Hepatic stellate cell (primary cell): ENCODE results near the gene EYA4.
"Not testable (repeated sequence)": the region's sequence is repeated elsewhere in the genome, so short reads cannot be mapped to it uniquely, and the experiment has no call there.

Experiments used
- DNase-seq: peaks from one replicate; pipeline ENCODE4 v3.0.0; 2011; ENCODE audit warnings: low spot score

Gene EYA4

DNA sequence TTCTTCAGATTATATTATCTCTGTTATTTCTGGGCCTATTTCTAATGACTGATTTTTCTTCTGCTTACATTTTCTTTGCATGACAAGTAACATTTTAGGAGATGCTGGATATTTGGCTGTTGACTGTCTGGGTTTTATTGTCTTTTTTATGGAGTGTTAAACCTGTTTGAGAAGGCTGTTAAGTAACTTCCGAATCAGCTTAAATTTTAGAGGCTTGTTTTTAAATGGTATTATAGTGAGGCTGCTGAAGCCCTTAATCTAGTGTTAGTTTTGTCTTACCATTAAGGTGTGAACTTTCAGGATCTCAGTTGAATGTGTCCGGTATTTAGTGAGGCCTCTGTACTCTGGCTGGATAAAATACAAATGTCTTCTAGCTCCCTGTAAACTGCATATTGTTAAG, 109.8 kb downstream of the EYA4 start:
- no peak for DNase-seq

DNA sequence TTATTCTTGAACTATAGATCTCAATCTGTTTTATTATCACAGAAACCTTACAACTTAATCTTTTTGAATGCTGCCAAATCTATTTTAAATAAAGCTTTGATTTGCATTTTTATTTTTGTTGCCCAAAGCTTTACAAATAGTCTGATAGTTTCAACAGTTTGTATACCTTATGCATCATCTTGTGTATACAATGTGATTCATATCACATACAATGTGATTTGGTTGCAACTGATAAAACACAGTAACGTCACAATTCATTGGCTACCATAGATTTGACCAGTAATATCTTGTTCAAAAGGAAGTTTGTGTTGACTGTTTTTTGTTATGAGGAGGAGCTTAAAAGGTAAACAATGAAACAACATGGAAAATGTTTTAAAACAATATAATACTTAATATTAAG, 110.9 kb downstream of the EYA4 start:
- DNase-seq: no peak

DNA sequence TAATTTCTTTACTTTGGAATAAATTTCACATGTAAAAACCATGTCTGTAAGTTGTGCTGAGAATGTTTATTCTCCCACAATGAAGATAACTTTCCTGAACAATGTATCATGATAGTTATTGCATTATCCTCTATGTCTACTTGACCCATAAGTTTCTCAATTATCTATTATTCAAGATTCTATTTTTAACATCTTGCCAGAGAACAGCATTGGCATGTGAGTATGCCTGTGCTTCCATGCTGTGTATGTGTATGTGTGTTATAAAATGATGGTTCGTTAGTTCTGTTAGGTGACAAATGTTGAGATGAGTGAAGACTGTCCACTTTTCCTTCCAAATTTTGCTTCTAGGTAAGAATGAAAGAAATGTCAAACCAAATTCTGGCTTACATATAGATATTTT, 111.9 kb downstream of the EYA4 start:
- DNase-seq: no peak

DNA sequence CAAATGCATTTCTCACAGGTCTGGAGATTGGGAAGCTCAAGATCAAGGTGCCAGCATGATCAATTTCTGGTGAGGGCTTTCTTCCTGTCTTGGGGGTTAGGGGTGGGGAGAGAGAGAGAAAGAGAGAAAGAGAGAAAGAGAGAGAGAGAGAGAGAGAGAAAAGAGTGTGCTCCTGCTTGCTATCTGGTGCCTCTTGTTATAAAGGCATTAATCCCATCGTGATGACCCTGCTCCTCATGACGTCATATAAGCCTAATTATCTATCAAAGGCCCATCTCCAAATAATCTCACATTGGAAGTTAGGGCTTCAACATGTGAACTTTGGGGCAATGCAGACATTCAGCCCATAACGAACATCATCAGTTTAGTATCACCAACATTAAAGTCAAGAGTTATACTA, 114.8 kb downstream of the EYA4 start:
- DNase-seq: no peak

DNA sequence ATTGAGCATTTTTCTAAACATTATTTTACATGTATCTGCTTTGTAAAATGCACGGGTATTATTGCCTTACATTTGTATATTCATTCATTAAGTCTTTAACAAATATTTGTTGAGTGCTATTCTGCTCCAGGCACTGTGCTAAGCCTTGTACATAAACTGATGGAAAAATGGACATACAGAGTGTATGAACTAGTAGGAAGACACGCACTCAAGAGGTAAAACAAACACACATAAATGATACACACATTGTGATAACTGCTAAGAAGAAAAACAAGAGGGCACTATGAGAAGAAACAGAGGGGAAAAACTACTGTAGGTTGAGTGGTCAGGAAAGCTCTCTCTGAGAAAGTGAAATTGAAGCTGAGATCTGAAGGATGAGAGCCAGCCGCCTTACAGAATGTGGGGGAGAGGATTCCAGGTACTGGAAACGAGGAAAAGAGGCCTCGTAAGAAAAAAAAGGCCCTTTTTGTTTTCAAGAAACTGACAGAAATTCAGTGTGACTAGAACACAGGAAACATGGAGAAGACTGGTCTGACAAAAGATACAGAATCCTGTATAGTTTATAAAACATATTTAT, 117.5 kb downstream of the EYA4 start:
- no peak for DNase-seq

DNA sequence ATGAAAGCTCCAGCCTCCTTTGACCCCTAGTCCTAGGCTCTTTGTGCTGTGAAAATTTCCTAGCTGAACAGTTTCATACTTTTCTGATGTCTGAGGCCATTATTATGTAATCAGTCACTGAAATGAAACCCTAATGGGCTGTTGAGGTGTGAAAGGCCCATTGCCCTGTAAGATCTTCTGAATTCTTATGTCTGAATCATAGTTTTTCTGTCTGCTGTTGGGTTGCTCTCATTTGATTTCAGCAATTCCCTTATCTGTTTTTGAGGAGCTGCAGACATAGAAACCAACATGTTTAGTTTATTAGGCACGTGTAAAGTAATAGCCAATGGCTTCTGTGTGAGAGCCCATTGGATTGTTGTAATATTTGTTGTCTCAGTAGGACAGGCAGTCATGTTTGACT, 118.1 kb downstream of the EYA4 start:
- DNase-seq: no peak

DNA sequence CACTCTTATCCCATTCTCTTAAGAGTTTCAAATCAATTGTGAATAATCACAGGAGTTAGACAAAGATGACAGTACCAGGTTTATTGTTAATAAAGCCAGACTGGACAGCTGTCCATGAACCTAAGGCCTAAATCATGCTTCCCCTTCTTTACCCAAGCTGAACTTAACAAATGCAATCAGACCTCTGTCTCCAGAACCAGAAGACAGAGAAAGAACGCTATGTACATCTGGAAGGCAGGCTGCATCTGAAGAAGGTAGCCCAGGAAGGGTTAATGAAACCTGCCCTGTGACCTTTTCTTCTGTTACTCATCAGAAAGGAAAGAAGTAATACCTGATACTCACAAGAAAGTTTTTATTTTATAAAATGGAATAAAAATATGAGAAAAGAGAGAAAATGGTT, 118.6 kb downstream of the EYA4 start:
- DNase-seq: no peak

DNA sequence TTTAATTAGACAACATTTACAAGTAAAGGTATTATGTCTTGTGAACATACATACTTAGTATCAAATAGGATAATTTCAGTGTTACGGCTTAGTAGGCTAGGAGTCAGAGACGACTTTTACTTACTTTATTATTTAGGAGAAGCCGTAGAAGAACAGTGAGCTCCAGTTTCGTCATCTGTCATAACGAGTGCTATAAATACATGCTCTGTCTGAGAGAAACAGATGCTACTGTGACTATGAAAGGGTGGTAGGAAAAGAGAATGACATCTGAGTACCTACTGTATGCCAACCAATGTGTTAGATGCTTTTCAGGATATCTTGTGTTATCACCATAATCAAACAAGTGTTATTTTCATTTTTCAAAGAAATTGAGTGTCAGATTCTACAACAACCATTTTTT, 119.0 kb downstream of the EYA4 start:
- DNase-seq: no peak

DNA sequence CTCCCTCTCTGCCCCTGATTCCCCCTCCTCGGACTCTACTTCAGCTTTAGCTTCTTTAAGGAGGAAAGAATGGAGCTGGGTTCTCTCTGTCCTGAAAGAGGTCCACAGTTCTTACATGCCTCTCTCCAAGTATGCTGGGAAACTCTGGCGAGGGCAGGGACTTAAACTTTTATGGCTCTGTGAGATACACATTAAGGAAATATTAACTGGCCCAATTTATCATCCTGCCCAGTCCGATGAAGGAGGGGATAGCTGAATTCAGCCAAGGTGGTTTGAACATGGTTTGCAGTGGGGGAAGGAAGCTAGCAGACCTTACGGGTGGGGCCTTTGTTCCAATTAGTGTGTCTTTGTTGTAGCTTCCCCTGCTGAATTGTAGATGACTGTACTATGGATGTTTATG, 121.7 kb downstream of the EYA4 start:
- DNase-seq: no peak

DNA sequence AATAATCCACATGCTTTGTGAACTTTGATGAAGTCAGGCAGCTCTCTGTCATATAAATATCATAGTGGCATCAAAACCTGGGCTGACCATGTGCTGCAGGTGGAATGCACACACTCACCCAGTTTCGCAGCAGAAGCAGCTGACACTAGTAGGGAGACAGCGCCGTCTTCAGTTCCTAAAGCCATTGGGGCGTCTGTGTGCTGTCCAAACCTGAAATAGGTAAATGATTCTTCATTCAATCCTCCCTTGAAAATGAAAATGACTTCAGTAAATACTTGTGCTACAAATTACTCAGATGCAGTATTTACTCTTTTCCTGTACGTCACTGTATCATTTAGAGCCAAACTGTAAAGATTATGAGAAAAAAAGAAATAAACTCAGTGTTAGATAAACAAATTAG, 127.5 kb downstream of the EYA4 start:
- DNase-seq: no peak

DNA sequence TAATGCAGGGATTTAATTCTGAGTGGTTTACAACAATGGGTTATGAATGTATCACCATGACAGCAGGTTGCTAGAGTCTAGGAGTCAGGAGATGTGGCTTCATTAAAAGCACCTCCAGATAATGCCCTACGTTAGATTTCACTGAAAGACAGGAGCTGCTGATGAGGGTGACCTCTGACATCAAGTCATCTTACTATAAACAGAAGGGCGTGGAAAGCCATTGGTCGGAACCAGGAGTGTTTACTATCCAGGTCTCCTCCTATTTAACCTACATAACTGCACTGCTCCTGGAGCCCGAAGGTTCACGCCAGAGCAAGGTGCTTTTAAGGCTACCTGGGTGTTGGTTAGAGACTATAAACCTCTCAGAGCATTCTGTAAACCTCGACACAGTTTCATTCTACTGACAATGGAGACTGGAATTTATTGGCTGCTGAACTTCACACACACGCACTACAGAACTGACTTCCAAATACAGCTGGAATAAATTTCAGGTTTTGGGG, 128.7 kb downstream of the EYA4 start:
- DNase-seq: no peak

DNA sequence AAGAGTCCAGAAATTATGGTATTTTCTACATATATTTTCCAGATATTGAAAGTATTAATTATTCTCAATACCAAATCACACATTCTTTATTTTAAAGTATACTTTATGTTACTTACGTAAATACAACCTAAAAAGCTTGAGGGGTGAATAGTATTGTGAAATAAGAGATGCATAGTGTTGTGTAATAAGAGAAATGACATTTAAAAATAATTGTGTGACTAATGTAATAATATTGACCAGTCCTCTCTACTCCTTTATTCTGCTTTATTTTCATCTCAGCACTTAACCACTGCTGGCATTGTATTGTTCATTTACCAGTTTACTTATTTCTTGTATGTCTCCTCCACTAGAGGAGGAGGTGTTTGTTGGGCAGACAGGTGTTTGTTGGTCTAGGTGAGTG, 135.6 kb downstream of the EYA4 start:
- DNase-seq: no peak

DNA sequence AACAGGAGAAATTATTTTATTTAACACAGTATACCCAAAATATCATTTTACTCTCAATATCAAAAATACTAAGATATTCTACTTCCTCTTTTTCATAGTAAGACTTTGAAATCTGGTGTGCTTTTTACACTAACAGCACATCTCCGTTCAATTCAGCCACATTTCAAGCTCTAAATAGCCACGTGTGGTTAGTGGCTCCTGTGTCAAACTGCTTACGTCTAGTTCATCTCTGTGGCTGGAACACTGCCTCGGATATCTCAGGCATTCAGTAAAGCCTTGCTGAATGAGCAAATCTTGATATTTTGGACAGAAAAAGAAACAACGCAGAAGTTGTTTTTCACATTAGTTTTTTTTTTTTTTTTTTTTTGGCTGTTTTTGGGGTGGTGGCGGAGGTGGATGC, 136.1 kb downstream of the EYA4 start:
- no peak for DNase-seq

DNA sequence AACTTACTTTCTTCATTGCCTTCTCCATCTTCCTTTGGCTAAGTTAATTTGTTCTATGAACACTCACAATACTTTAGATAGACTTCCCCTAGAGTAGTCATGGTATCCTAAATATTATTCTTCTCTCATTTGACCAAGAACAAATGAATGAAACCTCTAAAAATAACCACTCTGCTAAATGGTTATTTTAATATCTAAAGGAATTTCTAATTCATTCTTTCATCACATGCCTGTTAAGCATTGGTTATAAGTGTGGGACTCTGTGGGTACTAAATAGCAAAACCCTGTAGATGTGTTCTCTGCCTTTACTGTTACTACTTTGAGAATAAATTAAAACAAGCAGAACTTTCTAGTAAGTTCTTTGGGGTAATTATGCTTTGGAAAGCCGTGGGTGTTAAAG, 138.9 kb downstream of the EYA4 start:
- no peak for DNase-seq

DNA sequence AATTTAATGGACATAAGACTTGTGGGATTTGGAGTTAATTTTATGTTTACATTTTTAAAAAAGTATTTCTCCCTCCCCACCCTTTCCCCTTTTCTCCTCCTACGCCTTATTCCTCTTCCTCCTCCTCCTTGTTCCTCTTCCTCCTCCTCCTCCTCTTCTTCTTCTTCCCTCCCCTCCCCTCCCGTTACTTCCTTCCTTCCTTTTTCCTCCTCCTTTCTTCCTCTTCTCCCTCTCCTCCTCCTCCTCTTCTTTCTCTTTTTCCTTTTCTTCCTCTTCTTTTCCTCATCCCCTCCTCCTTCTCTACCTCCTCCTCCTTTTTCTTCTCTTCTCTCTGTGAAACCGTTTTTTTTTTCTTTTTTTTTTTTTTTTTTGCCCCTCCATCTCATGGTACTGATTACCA, 139.6 kb downstream of the EYA4 start:
- no peak for DNase-seq

DNA sequence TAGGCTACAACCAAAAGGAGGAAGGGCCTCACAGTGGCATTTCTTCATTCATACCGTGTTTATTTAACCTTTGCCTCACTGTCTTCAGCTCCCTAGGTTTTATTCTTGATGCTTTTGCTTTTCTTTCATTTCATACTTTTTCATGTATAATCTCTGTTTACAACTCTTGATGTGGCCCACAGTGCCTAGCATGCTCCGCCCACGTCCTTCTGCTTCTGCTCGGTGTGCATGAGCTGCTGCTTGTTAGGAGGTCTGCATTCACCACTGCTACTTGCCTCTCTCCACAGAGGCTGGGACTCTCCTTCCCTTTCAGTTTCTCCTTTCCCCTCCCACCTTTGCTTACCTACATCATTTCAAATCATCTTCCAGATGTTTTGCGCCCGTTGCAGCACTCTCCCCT, 147.6 kb downstream of the EYA4 start:
- no peak for DNase-seq

DNA sequence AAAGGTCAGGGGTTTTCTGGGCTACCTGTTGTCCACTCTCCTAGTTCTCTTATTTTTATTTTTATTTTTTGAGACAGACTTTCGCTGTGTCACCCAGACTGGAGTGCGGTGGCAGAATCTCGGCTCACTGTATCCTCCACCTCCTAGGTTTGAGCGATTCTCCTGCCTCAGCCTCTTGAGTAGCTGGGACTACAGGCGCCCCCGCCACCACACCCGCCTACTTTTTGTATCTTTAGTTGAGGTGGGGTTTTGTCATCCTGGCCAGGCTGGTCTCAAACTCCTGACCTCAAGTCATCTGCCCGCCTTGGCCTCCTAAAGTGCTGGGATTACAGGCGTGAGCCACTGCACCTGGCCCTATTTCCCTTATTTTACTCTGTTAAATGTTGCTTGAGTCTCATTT, 149.0 kb downstream of the EYA4 start:
- no peak for DNase-seq

DNA sequence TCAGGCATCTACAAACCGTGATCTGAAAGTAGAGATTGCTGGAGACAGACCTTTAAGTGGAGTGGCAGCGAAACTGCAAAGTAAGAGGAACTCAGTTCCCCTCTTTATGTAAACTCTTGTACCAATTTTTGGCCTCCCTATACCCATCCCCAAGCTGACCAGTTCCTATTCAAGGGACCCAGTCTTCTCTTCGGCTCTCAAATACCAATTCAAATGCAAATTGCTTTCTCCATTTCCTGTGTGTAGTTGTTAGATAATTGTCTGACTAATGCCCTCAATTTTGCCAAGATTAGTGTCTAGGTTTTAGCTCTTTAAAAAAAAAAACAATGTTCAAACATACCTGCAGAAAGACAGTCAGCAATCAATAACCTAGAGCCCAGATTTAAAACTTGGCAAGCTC, 150.9 kb downstream of the EYA4 start:
- DNase-seq: no peak

DNA sequence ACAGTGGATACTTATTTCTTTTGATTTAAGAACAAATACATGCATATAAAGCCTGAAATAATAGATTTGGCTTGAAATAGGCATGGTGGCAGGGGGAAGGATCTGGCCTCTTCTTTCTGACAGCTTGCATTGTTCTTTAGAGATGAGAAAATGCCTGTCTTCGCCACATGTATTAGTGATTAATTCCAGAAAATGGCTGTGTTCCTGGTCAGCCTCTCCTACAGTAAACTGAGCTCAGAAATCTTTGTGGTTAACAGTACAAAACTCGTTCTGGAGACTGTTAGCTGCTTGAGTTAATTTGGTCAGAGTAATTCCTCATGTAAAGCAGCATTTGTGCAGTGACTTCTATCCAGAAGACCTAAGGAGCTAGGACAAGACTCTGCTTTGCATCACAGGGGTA, 151.5 kb downstream of the EYA4 start:
- no peak for DNase-seq

DNA sequence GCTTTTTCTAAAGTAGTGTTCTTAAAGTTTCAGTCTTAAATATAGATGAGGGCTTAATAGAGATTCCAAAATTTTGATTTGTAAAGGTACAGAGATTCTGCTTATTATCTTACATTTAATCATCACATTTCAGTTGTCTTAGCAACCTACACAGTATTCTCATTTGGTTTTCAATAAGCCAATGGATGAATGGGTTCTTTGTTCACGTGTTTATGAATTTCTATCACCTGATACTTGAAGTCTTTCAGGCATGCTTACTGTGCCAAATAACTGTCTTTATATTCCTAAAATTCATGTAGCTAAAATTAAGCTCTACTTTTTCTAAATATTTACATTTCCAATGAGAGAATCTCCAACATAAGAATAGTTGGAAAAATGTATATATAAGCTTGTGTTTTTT, 152.7 kb downstream of the EYA4 start:
- no peak for DNase-seq

DNA sequence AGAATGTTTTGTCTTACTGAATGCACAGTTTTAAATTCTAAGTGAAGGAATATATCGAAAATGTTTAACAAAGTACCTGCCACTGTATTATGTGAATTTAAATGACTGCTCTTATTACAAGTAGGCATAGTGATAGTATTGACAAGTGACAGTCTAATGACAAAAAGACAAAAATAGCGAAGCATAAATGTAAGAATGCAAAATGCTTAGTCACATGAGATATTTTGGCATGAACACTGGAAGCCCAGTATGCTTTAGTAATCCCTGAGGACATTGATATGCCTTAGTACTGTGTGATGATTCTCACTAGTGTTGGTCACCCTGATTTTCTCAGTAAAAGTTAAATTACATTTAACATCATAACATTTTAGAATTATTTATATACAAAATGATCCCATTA, 153.5 kb downstream of the EYA4 start:
- DNase-seq: no peak

DNA sequence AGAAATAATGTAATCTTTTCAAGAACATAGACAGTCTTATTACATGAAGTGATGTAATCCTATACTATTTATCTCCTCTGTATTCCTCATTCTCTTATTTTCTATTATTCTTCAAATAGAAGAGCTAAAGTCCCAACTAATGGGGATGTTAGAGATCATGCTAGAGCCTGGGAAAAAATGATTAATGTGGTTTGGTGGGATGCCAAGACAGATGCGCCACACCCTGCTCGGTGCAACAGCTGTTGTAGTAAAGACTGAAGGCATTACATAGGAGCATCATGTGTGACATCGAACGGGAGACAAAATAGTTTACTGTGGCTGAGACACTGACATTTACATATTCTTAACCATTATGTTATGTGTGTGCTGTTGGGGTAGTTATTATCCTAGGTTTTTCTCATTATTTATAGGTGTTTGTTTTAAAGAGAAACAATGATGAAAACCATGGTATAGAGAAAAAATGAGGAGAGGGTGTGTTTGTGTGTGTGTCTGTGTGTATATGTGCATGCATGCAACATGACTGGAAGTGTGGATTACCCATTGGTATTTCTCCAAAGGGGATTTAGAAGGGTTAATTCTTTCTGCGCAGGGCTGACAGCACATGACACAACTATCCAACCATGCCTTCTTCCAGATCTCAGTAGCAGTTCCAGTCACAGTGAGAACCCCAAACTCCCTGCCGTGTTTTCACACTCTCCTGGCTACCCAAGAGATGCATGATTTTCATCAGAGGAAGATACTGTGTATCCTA, 155.3 kb downstream of the EYA4 start:
- no peak for DNase-seq

DNA sequence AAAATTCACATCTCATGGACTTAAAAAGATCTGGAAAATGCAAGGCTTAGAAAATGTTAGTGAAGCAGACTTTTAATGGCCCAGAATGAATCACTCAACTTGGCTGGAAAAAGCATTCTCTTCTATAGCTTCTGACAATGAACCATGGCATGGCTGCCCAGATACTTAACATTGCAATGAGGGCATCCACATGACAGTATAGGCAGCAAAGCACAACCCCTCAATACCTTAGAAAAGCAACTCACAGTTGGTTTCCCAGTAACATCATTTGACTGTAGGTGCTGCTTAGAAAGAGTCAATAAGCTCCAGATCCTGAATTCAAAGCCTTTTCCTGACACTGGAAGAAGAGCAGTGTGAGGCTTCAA, 155.8 kb downstream of the EYA4 start:
- no peak for DNase-seq

DNA sequence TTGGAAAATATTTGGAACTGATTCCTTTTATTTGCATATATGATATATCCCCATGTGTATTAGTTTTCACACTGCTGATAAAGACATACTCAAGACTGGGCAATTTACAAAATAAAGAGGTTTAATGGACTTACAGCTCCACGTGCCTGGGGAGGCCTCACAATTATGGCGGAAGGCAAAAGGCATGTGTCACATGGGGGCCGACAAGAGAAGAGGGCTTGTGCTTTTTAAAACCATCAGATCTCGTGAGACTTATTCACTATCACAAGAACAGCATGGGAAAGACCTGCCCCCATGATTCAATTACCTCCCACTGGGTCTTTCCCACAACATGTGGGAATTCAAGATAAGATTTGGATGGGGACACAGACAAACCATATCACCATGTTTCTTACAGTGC, 156.4 kb downstream of the EYA4 start:
- DNase-seq: not testable (repeated sequence)
